Left lung (tissue), 10 donors: ENCODE data around the gene ACTR3C. TPM values are rescaled to one million over a fixed set of nuclear protein-coding genes. Genes with fewer than 3 reads are reported as not detected.
"Not testable (repeated sequence)": the region's sequence is repeated elsewhere in the genome, so short reads cannot be mapped to it uniquely, and the experiment has no call there.

Source experiments
- ATAC-seq: fragments of 200-7000 bp; cut with Tn5 transposase; one replicate; pipeline ENCODE4 v1.9.1; 2020; ENCODE audit warnings: moderate library complexity
- DNase-seq, 4 donors: peaks; one replicate each; pipeline ENCODE4 v3.0.0-alpha.2; 2013 to 2020
- H3K27ac ChIP-seq, 2 donors: fragments of 200-600 bp; sonication (generic) in 1 of 2; one replicate each; pipeline versions ENCODE4 v1.5.0 to v1.8.0; 2020 to 2021
- H3K27me3 ChIP-seq, 2 donors: fragments of 200-600 bp; sonication (generic) in 1 of 2; one replicate each; pipeline versions ENCODE4 v1.5.0 to v1.8.0; 2020 to 2021
- H3K36me3 ChIP-seq, 2 donors: fragments of 200-600 bp; sonication (generic) in 1 of 2; one replicate each; pipeline versions ENCODE4 v1.5.0 to v1.8.0; 2020 to 2021
- H3K4me1 ChIP-seq, 2 donors: fragments of 200-600 bp; one replicate each; pipeline ENCODE4 v1.8.0; 2021
- H3K4me3 ChIP-seq, 2 donors: fragments of 200-600 bp; sonication (generic) in 1 of 2; one replicate each; pipeline versions ENCODE4 v1.5.0 to v1.8.0; 2020 to 2021; ENCODE audit warnings: mild to moderate bottlenecking in 1 of 2
- H3K9me3 ChIP-seq, 2 donors: fragments of 200-600 bp; sonication (generic) in 1 of 2; one replicate each; pipeline versions ENCODE4 v1.5.0 to v1.8.0; 2020 to 2021
- intact Hi-C, 2 donors: fragments of 100-400 bp; cut with DNase I; formaldehyde crosslinking; loops; one replicate each; pipeline versions ENCODE4 v1.11.2 to v1.14.2; 2022
- polyA plus RNA-seq, 6 donors: library from polyadenylated mRNA; unstranded; fragments of 120-200 nt; gene quantifications; one replicate each; pipeline ENCODE4 v1.2.1, GENCODE V29; 2013; ENCODE audit not compliant: insufficient read length in 6 of 6
- total RNA-seq, 2 donors: library from RNA; stranded (reverse); fragmentation: NEBNext Ultra II Directional; extraction: Animal tissue kit (Norgen Biotek cat#: 25700); gene quantifications; one replicate each; pipeline ENCODE4 v1.2.1, GENCODE V29; 2021
- TF ChIP-seq, protein P1 (sequence below), 2 donors: fragments of 200-600 bp; sonication (generic) in 1 of 2; IDR thresholded peaks; one replicate each; pipeline versions ENCODE4 v1.5.0 to v1.8.0; 2021; ENCODE audit warnings: antibody characterized with exemption in 2 of 2
- donor health status: DM: no; HTN: yes; CAD: no.
- donor health status: DM: no; HTN: no; CAD: no.

ACTR3C gene
- total and polyA plus RNA-seq, 8 donors = 3.4 to 25.1 (median 6.1) TPM

DNA sequence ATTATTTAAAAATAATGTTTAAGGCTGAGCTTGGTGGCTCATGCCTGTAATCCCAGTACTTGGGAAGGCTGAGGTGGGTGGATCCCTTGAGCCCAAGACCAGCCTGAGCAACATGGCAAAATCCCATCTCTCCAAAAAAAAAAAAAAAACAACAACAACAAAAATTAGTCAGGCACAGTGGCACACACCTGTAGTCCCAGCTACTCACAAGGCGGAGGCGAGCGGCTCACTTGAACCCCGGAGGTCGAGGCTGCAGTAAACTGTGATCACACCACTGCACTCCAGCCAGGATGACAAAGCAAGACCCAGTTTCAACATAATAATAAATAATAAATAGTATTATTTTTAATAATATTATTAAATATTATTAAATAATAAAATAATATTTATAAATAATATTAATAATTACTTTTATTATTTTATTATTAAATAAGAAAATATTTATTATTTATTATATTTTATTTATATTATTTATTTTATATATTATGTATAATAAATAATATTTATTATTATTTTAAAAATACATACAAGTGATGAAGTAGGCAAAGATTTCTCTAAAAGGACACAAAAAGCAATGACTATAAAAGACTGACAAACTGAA is 8.6 kb downstream of the ACTR3C start:
- ATAC-seq (no peak), DNase-seq (no peak)
- TF ChIP-seq, protein P1, sequence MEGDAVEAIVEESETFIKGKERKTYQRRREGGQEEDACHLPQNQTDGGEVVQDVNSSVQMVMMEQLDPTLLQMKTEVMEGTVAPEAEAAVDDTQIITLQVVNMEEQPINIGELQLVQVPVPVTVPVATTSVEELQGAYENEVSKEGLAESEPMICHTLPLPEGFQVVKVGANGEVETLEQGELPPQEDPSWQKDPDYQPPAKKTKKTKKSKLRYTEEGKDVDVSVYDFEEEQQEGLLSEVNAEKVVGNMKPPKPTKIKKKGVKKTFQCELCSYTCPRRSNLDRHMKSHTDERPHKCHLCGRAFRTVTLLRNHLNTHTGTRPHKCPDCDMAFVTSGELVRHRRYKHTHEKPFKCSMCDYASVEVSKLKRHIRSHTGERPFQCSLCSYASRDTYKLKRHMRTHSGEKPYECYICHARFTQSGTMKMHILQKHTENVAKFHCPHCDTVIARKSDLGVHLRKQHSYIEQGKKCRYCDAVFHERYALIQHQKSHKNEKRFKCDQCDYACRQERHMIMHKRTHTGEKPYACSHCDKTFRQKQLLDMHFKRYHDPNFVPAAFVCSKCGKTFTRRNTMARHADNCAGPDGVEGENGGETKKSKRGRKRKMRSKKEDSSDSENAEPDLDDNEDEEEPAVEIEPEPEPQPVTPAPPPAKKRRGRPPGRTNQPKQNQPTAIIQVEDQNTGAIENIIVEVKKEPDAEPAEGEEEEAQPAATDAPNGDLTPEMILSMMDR (IDR thresholded peaks at IDR 0.05) = no peak
- H3K27ac ChIP-seq = no peak overlapping the region
- no peak overlapping the region for H3K4me3 ChIP-seq
- H3K27me3 ChIP-seq = no peaks in the 10 kb centered on the region
- H3K36me3 ChIP-seq = no peaks in the 10 kb centered on the region
- no peaks in the 10 kb centered on the region for H3K9me3 ChIP-seq
- intact Hi-C loops = no loop called here
- H3K4me1 ChIP-seq = no peaks in the 10 kb centered on the region

DNA sequence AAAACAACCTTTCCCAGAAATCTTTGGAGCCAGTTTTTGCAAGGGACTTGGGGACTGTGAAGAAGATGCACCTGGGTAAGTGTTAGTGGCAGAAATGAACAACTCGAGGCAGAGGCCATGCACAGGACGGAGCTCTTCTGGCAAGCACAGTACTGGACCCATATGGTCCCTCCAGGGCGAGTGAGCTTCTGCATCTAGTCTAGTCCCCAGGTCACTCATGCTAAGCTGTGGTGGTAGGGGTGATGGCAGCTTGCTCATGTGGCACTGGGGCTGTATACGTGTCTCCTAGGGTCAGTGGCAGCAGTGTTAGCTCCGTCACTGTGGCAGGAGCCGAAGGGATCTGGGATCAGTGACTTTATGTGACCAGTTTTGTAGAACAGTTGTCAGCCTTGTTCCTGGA is 9.5 kb downstream of the ACTR3C start:
- intact Hi-C loops = no loop called here
- TF ChIP-seq, protein P1 (IDR thresholded peaks at IDR 0.05) = no peak
- DNase-seq (no peak), ATAC-seq (no peak)
- Histone ChIP-seq H3K27me3 (no peaks in the 10 kb centered on the region), H3K27ac (no peak overlapping the region), H3K9me3 (no peaks in the 10 kb centered on the region), H3K4me3 (no peak overlapping the region), H3K36me3 (no peaks in the 10 kb centered on the region), H3K4me1 (no peaks in the 10 kb centered on the region)

DNA sequence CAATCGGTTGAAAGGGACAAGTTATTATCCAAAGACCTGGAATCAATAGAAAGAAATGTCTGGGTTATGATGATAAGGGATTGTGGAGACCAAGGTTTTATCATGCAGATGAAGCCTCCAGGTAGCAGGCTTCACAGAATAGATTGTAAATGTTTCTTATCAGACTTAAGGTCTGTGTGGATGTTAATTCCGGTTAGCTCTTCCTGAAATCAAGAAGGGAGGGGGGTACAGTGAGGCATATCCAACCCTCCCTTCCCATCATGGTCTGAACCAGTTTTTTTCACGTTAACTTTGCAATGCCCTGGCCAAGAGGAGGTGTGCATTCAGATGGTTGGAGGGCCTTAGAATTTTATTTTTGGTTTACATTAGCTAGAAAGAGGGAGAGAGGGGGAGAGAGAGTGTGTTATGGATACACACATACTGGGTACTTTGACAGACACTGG is 10.0 kb downstream of the ACTR3C start:
- no peak for ATAC-seq
- no peak overlapping the region for H3K4me3 ChIP-seq
- no peaks in the 10 kb centered on the region for H3K36me3 ChIP-seq
- intact Hi-C loops = no loop called here
- no peaks in the 10 kb centered on the region for H3K9me3 ChIP-seq
- no peak overlapping the region for H3K27ac ChIP-seq
- no peaks in the 10 kb centered on the region for H3K27me3 ChIP-seq
- H3K4me1 ChIP-seq = no peaks in the 10 kb centered on the region
- TF ChIP-seq, protein P1 (IDR thresholded peaks at IDR 0.05) = no peak
- no peak for DNase-seq

DNA sequence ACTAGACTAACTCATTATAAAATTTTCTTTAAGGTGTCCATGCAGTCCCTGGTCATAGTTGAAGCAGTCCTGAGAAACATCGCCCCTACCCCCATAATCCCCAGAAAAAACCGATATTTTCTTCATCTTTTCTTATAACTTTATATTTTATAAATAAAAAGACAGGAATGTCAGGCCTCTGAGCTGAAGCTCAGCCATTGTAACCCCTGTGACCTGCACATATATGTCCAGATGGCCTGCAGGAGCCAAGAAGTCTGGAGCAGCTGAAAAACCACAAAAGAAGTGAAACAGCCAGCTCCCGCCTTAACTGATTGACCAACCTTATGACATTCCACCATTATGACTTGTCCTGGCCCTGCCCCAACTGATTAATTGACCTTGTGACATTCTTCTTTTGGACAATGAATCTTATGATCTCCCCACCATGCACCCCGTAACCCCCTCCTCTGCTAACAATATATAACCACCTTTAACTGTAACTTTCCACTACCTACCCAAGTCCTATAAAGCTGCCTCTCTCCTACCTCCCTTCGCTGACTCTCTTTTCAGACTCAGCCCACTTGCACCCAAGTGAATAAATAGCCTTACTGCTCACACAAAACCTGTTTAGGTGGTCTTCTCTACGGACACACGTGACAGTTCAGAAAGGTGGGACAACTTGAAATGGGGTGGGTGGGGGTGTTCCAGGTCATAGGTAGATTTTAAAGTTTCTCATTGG is 10.5 kb downstream of the ACTR3C start:
- H3K36me3 ChIP-seq, intact Hi-C loops, H3K27me3 ChIP-seq, H3K9me3 ChIP-seq, ATAC-seq, H3K4me3 ChIP-seq, DNase-seq, H3K4me1 ChIP-seq, H3K27ac ChIP-seq: not testable (repeated sequence)

DNA sequence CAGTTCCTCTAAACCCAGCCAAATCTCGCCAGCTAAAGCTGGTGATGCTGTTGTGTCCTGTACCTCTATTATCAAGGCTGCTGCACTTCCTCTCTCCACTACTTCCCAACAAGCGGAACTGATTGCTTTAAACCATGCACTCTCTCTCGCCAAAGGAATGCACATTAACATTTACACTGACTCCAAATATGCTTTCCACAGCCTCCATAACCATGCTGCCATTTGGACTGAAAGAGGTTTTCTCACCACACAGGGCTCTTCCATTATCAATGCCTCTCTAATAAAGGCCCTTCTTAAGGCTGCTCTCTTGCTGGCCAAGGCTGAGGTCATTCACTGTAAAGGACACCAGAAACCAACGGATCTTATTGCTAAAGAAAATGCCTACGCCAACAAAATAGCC is 11.6 kb downstream of the ACTR3C start:
- TF ChIP-seq, protein P1 (IDR thresholded peaks at IDR 0.05) = no peak
- Histone ChIP-seq H3K4me3 (no peak overlapping the region), H3K36me3 (no peaks in the 10 kb centered on the region), H3K9me3 (no peaks in the 10 kb centered on the region), H3K4me1 (no peaks in the 10 kb centered on the region), H3K27me3 (no peaks in the 10 kb centered on the region), H3K27ac (no peak overlapping the region)
- intact Hi-C loops = no loop called here
- DNase-seq (no peak), ATAC-seq (no peak)
